AG04449 (cell line): Measurements from ENCODE around the gene PAPOLG.

ENCODE experiments used
- CTCF ChIA-PET: fragments of 350-600 bp; formaldehyde crosslinking; extraction: SDS; loops from one replicate; lab custom pipeline; 2021; ENCODE audit warnings: antibody characterized with exemption; lab: Yijun Ruan, JAX
- POLR2A ChIA-PET: fragments of 400-600, 350-600 bp; formaldehyde crosslinking; extraction: SDS; loops from one replicate; lab custom pipeline; 2020; ENCODE audit warnings: antibody characterized with exemption, inconsistent platforms; lab: Yijun Ruan, JAX
- DNase-seq: peaks from one replicate; pipeline ENCODE4 v3.0.0-alpha.2; 2010; ENCODE audit warnings: low read depth, low spot score
- H3K4me3 ChIP-seq: 2 replicates; pipeline ENCODE4 v1.5.1; 2011; ENCODE audit warnings: low read depth, mild to moderate bottlenecking, control low read depth, low read length
- CTCF ChIP-seq: IDR thresholded peaks from one replicate; pipeline ENCODE4 v1.5.1; 2011; ENCODE audit warnings: mild to moderate bottlenecking, moderate library complexity, low read length, control low read depth, inconsistent platforms; ENCODE audit not compliant: insufficient read depth; ENCODE audit errors: missing control alignments

The PAPOLG gene

GRCh38 chr2:60831921-60832320 lies 75.9 kb downstream of the PAPOLG start:
- no peak for DNase-seq
- no peak for TF ChIP-seq CTCF
- H3K4me3 ChIP-seq: no peak overlapping the region
- ChIA-PET POLR2A (no interaction called here), CTCF (no interaction called here)

GRCh38 chr2:60832621-60833020 lies 76.6 kb downstream of the PAPOLG start:
- POLR2A ChIA-PET: no interaction called here
- DNase-seq: no peak
- TF ChIP-seq CTCF: no peak
- CTCF ChIA-PET: interaction anchor here (0.9 kb wide), 1 partner anchor 40 kb away, joined by 3 read pairs; no protein-coding TSS in a partner anchor
- H3K4me3 ChIP-seq: no peak overlapping the region

- POLR2A ChIA-PET: no interaction called here
- DNase-seq: no peak
- CTCF ChIA-PET: no interaction called here
- H3K4me3 ChIP-seq: no peak overlapping the region
- no peak for TF ChIP-seq CTCF
Observed at GRCh38 chr2:60834270-60834717, 78.2 kb downstream of the PAPOLG start.

- no peak for DNase-seq
- POLR2A ChIA-PET: no interaction called here
- no peak overlapping the region for H3K4me3 ChIP-seq
- no peak for TF ChIP-seq CTCF
- CTCF ChIA-PET: no interaction called here
Observed at GRCh38 chr2:60836491-60836890, 80.4 kb downstream of the PAPOLG start.

- no peak overlapping the region for H3K4me3 ChIP-seq
- POLR2A ChIA-PET: no interaction called here
- CTCF ChIA-PET: no interaction called here
- TF ChIP-seq CTCF: no peak
- no peak for DNase-seq
Observed at GRCh38 chr2:60837123-60837522, 81.1 kb downstream of the PAPOLG start.

- CTCF ChIA-PET: interaction anchor here (1.5 kb wide), 1 partner anchor 42 kb away, joined by 3 read pairs; no protein-coding TSS in a partner anchor
- no peak overlapping the region for H3K4me3 ChIP-seq
- TF ChIP-seq CTCF: no peak
Observed at GRCh38 chr2:60838481-60838880, 82.4 kb downstream of the PAPOLG start.

More at GRCh38 chr2:60838481-60838880, 82.4 kb downstream of the PAPOLG start:
- no peak for DNase-seq
- POLR2A ChIA-PET: no interaction called here
